A172 (cell line): ENCODE results near the gene PLCB4. TPM values are rescaled to one million over a fixed set of nuclear protein-coding genes. Genes with fewer than 3 reads are reported as not detected.

Experiments used
- DNase-seq: peaks from one replicate; pipeline ENCODE4 v3.0.0-alpha.2; 2015; ENCODE audit warnings: low spot score
- total RNA-seq: library from RNA; depleted of rRNA; stranded (reverse); fragments of >200 nt; shearing (Covaris generic); gene quantifications from 2 replicates; pipeline ENCODE4 v1.2.3, GENCODE V29; 2014

PLCB4 gene
- total RNA-seq, 1 experiment from 2014 or later, result 22.7 TPM

DNA sequence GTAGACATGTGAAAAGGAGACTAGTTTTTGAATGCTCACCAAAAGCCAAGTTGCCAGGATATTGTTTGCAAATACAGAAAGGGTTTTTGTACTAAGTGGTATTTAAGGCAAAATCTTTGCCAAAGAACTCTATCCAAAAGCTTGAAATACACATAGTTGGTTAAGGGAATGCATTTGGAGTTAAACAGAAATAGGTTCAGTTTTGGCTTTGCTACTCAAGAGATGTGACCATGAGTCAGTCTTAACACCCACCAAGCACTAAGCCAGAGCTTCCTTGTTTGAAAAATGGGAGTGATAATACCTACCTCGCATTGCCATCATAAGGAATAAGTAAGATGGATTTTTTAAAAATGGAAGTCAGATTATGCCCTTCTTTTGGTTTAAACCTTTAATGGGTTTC is 253.8 kb downstream of the PLCB4 start:
- DNase-seq, result no peak

DNA sequence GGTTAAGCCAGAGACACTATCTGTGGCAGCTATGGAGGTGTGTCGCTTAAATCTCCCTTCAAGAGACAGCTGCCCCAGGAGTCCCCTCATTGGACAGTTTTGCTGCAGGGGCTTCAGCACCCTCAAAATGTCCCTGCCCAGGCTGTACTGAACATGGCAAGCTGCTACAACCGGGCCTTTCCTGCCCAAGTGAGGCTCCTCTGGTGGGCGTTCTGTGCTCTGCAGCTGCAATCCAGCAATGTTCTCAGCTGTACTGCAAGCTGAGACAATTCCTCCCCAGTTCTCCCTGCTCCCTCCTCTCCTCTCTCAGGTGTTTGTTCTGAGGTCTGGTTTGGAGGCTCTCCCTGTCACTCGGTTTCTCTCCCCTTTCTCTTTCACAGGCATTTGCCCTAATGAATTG is 254.7 kb downstream of the PLCB4 start:
- DNase-seq, result no peak

DNA sequence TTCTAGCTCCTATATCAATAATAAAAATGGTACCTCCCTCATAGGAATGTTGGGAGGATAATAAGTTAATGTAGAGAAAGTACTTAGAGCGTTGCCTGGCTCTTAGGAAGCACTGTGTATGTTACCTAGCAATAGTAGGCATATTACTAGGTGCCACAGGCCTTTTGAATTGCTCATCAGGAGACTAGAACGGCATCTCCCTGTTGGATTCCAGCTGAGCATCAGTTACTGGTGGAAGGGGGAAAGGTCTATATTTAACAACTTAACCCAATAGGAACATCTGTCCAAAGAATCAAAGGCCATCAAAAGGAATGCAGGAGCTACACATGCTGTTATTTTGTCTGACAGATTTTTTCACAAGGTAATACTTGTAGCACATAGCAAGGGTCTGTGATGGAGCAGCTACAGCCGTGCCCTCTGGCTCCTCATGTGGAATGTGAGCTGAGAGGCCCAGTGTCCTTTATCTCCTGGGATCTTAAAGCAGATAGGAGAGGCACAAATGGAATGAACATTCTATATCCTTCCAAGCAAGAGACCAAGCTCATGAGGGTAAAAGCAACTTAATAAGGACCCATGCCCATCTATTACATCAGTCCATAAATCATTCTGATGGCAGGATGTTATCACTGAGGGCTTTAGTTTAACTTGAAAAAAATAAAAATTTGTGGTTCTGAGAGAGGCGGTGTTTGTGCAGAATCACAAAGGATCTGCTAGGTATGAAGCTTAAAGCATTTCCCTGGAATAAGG is 260.6 kb downstream of the PLCB4 start:
- DNase-seq, result no peak

DNA sequence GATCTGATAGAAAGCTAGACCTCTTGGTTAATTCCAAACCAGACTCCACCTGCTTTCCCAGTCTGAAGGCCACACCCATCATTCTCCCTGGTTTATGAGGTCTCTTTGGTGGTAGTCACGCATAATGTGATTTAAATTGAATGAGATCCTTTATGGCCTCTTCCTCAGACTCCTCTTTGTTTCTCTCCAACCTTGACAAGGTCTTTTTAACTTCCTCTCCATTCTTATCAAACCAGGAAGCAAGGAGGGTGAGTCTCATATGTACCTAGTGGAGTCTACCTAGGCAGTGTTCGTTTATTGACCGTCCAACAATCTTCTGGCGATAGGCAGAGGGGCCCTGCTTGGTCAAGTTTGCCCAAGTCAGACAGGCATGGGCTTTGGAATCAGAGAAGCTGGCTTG is 261.3 kb downstream of the PLCB4 start:
- no peak for DNase-seq

DNA sequence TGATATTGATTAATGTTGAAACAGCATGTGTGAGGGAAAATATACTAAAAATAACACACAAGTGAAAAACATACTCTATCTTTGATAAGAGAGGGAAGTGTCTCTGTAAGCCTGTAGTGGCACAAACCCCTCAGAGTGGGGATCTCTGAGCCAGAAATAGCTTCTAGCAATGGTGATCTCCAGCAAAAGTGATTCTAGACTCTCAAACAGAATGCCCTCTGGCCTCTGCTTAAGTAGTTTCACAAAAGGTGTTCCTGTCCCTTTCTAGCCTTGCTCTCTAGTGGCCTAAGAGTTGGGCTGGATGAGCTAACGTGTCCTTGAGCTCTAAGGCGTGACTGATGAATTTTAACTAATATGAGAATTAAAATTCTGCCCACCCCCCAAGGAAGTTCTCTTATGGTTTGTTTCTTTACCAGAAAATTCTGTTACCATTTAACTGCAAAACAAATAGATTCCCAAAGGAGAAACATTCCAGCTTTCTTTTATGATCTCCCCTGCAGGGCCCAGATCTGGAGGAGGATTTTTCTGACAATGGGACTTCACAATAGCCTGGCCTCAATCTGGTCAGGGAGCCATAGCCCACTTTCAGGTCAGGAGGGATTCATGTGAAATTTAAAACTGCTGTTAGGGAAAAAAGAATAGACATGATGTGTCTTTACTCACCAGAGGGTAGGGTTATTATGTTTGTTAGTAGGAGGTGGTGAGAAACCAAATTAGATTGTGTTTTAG is 263.0 kb downstream of the PLCB4 start:
- no peak for DNase-seq

DNA sequence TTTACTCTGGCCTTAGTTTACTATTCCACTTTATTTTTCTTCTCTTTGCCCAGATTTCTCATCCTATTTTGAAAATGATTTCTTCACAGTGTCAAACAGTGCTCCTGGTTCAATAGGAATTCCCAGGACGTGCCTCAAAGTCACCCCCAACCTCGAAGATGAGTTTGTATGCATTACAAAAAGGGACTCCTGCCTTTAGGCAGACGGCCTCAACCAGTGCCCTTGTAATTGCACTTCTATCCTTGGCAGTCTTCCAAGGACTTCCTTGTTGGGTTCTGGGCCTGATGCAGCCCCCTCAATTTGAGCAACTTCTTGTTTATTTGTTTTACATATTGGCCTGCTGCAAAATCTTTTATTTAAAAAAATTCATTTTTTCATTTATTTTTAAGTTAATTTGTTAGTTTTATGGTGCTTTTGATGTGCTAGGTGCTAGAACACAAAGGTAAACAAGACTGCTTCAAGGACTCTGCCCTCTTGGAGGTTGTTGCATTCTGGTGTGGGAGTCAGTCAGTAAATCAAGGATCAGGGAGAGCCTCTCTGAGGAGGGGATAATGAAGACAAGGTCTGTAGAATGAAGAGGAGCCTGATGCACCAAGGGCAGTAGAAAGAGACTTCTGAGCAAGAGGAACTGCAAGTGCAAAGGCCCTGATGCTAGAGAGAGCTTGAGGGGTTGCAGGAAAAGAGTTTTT is 264.0 kb downstream of the PLCB4 start:
- DNase-seq, result no peak

DNA sequence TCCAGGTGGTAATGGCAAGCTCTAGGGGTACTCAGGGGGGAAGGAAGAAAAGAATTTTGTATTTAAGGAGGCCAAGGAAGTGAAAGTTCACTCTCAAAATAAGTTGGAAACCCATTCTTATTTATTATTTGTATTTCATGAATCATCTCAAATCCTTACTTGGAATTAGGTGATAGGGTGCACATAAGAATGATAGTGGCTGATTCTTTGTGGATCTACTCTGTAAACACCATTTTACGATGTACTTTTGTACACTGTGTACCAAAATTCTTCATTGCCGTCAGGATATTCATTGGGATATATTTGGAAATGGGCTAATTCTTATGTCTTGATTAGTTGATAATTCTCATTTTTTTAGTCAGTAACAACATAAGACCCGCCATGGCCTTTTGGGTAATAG is 266.0 kb downstream of the PLCB4 start:
- no peak for DNase-seq

DNA sequence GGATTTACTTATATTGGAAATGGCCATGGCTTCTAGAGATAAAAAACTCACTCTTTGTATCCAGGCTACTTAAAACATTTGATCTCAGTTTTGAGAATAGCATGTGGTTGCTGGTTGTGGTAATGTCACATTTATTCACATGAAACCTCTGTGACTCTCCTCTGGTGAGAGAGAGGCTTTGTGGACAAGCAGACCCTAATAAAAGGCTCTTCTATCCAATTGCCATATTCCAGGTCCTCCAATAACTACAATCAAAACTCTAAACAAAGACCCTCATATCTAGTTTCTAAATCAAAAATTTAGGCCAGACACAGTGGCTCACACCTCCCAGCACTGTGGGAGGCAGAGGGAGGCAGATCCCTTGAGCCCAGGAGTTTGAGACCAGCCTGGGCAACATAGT is 269.2 kb downstream of the PLCB4 start:
- no peak for DNase-seq

DNA sequence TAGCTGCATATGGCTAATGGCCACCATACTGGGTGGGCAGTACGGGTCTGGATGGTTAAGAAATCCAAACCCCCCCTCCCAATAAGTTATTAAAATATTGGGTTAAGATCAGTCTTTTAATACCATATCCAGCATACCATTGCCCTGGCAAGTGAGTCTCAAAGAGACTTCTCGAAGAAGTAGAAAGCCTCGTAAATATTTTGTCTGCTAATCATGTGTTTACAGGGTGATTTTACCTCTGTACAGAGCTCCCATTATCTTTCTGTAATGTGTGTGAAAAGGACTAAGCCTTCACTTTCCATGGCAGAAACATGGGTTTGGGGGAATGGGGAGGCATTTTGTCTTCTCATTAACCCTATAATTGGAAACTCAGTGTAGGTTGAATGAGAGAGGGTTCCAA is 270.8 kb downstream of the PLCB4 start:
- DNase-seq, result no peak

DNA sequence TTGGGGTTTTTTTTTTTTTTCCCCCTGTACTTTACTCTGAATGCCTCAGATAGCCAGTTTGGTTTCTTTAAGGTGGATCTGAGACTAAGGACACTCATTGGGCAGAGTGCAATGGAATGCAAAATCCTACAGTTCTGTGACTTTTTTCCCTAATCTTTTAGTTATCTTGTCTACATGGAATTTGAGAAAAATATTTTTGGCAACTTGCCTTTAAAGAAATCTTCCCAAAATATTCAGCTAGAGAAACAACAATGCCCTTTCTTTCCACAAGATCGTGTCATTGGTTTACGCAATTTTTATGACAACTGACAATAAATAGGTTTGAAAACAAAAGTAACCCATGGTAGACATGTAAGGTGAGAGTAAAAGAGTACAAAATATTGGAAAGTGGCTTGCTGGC is 273.8 kb downstream of the PLCB4 start:
- DNase-seq, result no peak

DNA sequence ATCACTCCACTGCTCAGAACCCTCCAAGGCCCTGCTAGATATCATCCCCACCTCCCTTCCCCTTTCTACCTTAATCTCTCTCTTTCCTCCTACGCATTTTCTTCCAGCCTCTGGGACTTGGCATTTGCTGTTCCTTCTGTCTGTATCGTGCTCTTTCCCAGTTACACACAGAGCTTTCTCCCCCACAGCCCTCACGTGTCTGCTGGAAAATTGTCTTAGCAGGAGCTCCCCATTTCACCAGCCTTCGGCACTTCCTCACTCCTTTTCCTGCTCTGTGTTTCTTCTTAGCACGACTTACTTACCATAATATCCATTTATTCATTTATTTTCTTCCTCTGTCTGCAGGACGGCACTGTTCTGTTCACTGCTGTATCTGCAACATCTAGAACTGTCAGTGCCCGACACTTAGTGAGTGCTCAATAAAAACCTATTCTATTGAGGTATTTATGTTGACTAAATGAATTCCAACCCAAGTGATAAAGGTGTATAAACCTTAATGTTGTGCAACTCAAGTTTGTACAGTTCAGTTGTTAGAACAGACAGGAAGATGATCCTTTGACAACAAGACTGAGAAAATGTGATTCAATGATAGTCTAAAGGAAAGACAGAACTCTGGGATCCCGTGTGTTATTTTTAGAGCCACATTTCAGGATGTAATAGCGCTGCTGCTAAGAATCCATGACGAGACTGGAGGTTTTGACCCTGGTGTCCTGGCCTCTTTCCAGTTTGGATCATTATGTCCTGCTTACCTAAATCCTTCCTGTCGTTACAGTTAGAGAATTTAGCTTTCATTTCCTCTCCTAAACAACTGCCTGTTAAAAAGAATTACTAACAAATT is 275.4 kb downstream of the PLCB4 start:
- peak; percentile 62 for DNase-seq

DNA sequence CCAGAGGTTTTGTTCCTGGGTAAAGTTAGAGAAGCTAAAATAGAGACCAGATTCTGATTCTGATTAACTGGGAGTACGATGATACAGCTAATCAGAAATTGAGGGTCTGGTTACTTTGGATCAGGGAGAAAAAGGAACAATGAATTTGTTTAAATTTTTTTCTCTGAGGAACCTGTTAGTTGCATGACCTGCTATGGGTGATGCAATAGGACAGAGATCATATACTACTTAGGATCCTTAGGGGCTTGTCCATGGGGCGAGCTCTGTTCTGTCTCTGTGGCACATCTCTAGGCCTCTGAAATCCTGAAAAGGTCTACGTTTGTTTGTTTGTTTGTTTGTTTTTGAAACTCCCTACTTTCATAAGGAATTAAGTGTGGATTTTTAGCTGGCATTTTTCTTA is 279.4 kb downstream of the PLCB4 start:
- DNase-seq, result no peak

DNA sequence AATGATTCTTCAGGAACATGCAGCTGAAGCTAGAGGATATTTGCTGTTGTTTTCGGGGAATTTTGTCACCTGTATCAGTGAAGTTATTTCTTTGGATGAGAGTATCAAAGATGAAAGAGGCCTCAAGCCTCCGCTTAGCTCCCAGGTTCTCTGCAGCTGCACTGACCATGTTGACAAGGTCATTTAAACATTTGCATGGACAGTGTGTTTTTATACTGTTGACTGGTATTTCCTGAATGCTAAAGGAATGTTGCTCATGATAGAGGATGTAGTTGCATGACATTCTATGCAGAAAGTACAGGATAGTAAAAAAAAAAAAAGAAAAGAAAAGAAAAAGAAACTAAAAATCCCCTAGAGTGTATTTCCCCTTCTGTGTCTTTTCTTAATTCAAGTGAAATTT is 279.9 kb downstream of the PLCB4 start:
- DNase-seq, result no peak

DNA sequence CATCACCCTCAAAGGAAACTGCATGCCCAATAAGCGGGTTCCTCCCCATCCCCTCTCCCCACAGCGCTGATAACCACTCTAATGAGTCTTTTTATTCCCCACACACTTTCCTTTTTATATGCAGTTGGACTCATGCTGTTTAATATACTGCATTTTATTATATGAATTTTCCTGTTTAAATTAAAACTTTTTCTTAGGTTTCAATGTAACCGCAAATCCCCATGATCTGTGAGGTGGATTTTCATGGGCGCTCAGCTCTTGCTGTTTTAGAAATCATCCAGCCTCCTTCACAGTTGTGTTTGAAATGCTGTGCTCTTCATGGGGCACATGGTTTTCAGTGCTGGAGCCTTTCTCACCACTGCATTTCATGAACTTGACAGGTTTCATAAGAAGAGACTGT is 280.4 kb downstream of the PLCB4 start:
- DNase-seq, result no peak

DNA sequence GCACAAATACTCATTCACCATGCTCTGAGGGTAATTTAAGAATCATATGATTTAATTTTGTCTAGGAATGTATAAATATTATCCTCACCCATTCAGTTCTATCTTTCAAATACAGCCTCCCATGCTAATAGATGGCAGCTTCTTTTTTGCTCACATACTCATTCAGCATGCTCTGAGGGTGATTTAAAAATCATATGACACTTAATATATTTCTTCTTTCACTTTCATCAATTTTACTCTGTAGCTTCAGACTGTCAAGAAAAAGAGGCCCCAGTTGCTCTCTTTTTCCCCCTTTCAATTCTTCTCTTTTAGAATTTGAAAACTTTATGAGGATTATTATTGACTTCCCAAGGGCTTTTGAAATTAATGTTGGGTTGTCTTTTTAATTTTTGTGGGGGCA is 283.9 kb downstream of the PLCB4 start:
- DNase-seq, result no peak

DNA sequence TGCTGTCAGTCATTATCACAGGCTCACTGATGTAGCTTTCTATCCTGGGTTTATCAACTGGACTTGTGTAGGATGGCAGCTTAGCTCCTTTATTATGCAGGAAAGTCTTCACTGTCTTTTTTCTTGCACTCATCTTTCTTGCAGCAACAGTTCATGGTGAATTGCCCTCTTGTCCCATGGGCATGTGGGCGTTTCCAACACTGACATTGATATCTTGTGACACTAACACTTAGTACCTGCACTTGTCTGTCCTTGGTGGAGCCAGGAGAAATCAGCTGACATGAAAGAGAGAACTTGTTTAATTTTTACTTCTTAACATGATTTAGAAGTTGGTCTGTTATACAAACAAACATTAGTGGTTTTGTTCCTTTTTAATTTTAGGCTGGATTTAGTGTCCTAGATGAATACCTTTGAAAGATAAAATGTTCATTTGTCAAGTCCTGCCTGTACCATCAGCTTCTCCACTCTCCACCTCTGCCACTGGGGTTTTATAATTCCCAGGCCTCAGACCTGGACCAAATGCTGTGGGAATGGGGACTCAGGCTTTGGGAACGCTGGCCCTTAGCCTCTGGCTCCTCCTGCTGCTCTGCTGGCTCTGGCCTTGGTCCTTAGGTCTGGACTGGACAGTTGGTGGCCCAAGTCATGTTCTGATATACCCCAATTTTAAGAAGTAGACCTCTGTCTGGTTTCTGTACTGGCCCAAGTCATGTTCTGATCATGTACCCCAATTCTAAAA is 284.5 kb downstream of the PLCB4 start:
- DNase-seq, result no peak

DNA sequence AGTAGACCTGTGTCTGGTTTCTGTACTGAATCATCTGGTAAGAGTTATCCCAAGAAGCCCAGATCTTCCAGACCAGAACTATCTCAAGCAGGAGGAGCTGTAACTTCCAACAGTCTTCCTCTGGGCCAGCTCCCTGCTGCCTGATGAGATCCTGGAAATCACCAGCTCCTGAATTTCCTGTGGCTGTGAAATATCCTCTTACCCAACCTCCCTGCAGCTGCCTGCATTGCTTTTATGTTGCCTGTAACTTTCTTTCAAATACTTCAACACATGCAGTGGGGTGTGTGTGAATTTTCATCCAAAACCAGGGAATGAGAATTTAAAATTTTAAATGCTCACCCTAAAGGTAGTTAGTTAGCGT is 285.0 kb downstream of the PLCB4 start:
- no peak for DNase-seq

DNA sequence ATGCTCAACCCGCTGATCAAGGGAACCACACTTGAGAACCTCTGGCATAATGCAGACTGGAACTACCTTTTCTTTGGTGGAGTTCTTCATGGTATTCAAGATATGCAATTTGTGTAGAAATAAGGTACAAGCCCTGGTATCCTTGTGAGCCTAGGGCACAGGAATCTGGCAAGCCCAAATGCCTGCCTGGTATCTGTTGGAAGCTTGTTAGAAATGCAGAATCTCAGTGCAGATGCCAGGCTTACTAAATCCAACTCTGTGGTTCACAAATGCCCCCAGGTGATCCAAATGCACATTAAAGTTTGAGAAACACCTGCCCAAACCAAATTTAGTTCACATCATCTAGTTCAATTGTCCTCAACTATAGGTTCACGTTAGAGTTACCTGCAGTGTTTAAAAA is 285.7 kb downstream of the PLCB4 start:
- DNase-seq, result no peak

DNA sequence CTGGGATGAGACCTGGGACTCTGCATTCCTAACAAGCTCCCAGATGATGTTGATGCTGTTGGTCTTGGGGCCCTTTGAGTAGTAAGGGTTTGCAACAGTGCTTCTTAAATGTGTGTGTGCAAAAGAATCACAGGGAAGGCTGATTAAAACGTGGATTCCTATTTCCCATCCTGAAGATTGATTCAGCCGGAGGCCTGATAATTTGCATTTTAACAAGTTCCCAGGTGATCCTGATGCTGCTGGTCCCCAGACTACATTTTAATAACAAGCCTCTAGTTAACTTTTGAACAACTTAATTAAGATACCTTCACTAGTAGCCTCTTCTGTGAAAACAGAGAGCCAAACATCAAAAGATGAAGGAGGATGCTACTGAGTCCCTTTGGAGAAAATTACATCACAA is 289.1 kb downstream of the PLCB4 start:
- DNase-seq, result no peak

DNA sequence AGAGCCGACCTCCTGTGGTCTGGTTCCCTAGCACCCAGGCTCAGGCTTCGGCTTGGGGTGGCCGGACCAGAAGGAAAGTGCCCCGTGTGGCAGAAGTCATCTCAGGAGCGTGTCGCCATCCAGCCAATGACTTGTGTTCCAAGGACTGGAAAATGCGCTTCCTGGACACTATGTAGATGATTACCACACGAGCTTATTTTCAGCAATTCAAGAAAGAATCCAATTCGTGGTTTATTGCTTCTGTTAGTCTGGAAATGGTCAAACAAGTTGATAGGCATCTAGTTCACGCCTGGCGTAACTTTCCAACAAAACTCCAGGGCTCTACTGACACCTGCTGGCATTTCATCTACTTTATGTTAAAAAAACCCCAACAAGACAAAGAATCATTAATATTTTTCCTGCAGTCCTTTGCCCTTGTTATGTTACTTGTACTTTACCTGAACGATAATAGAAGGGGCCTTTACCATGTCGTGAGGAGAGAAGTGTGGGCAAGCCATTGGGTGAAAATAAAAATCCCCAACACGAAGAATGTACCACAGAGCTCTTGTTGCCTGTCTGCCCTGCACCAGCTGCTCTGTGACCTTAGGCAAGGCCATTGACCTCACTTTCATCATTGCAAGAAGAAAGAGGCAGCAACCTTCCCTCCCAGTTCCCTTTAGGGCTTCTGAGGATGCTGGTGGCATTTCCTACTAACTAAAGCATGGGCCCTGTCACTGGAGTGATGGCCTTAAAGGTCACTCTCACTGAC is 290.8 kb downstream of the PLCB4 start:
- DNase-seq, result peak; percentile 49

DNA sequence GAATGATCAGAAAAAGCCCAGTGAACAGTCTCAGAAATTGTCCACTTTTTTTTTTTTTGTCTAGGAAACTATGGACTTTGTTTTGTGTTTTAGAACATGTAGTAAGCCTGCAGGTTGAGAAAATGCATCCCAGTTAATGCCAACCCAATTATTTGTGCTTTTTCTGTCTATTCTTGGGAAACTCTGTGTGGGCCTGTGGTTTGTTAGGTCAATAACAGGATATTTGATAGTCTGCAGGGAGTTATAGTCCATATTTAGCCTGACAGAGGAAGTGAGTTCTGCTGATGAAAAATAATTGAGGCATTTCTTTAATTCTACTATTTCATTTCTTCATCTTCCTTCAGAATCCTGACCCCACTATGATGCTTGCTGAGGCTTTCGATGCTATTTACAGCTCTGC is 291.5 kb downstream of the PLCB4 start:
- no peak for DNase-seq
